Stimulated activated CD8-positive, alpha-beta memory T cell treated with anti-CD3 and anti-CD28 coated beads, Interleukin-2, amount 100 ng/mL, for 48 hours (primary cell): ENCODE data around the gene TEX14.

Experiments
- DNase-seq, 2 donors: peaks; one replicate each; pipeline ENCODE4 v3.0.0-alpha.2; 2020; ENCODE audit warnings: low read depth in 2 of 2

TEX14 gene, protein sequence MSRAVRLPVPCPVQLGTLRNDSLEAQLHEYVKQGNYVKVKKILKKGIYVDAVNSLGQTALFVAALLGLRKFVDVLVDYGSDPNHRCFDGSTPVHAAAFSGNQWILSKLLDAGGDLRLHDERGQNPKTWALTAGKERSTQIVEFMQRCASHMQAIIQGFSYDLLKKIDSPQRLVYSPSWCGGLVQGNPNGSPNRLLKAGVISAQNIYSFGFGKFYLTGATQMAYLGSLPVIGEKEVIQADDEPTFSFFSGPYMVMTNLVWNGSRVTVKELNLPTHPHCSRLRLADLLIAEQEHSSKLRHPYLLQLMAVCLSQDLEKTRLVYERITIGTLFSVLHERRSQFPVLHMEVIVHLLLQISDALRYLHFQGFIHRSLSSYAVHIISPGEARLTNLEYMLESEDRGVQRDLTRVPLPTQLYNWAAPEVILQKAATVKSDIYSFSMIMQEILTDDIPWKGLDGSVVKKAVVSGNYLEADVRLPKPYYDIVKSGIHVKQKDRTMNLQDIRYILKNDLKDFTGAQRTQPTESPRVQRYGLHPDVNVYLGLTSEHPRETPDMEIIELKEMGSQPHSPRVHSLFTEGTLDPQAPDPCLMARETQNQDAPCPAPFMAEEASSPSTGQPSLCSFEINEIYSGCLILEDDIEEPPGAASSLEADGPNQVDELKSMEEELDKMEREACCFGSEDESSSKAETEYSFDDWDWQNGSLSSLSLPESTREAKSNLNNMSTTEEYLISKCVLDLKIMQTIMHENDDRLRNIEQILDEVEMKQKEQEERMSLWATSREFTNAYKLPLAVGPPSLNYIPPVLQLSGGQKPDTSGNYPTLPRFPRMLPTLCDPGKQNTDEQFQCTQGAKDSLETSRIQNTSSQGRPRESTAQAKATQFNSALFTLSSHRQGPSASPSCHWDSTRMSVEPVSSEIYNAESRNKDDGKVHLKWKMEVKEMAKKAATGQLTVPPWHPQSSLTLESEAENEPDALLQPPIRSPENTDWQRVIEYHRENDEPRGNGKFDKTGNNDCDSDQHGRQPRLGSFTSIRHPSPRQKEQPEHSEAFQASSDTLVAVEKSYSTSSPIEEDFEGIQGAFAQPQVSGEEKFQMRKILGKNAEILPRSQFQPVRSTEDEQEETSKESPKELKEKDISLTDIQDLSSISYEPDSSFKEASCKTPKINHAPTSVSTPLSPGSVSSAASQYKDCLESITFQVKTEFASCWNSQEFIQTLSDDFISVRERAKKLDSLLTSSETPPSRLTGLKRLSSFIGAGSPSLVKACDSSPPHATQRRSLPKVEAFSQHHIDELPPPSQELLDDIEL (N-terminal part only)

GRCh38 chr17:58691701-58692238 is at the start of gene TEX14:
Gene TEX14 (minus strand): TSS chr17:58692045. CDS start chr17:58652001, 40,044 bp downstream.
- no peak for DNase-seq

GRCh38 chr17:58741121-58741625 is 49.3 kb upstream of the TEX14 start:
- DNase-seq, result no peak

DNA sequence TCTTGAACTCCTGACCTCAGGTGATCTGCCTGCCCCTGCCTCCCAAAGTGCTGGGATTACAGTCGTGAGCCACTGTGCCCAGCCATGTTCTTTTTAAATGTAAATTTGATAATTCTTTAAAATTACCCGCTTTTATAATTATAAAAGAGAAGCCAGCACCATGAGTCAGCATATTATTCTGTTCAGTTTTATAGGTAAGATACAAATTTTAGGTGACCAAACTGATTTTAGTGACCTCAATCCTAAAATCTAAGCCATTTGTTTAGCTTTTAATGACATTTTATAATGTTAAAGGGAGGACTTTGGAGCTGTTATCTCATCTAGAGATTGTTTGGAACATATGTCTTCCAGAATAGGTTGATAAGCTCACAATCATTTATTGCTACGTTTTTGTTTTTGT is 43.0 kb upstream of the TEX14 start:
- DNase-seq, result no peak

GRCh38 chr17:58734040-58734439 is 42.2 kb upstream of the TEX14 start:
- DNase-seq, result no peak

GRCh38 chr17:58730937-58731336 is 39.1 kb upstream of the TEX14 start:
- DNase-seq, result no peak

GRCh38 chr17:58728798-58729197 is 37.0 kb upstream of the TEX14 start:
- DNase-seq, result no peak

GRCh38 chr17:58722696-58723095 is 30.9 kb upstream of the TEX14 start:
- no peak for DNase-seq

- no peak for DNase-seq
Observed at GRCh38 chr17:58722274-58722673, 30.4 kb upstream of the TEX14 start.

DNA sequence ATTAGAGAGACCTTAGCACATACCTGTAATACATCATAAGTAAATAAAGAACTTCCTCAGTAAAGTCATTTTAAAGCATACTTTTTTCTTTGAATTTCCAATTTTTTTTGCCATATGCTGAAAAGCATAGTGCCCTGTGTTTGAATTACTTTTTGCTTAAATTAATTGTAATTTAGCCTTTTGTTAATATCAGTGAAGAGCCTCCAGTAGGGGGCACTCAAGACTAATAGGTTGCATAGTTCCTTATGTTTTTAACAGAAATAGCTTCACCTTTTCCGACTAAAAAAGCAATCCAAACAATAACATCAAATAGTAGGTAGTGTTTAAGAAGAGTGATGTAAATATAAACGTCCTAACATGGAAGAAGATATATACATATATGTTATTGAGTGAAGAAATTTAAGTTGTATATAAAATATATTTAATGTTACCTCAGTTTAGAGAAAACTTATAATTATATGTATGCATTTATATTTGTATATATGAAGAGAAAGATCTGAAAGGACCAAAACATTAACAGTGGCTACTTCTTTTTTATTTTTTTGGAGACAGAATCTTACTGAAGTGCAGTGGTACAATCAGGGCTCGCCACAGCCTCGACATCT is 19.2 kb upstream of the TEX14 start:
- DNase-seq, result no peak

- no peak for DNase-seq
Observed at GRCh38 chr17:58706351-58707140, 14.7 kb upstream of the TEX14 start.

- DNase-seq, result no peak
Observed at GRCh38 chr17:58703916-58704286, 12.1 kb upstream of the TEX14 start.

GRCh38 chr17:58703137-58703915 is 11.5 kb upstream of the TEX14 start:
- no peak for DNase-seq

- DNase-seq, result no peak
Observed at GRCh38 chr17:58702708-58703107, 10.9 kb upstream of the TEX14 start.

- no peak for DNase-seq
Observed at GRCh38 chr17:58702045-58702476, 10.2 kb upstream of the TEX14 start.

DNA sequence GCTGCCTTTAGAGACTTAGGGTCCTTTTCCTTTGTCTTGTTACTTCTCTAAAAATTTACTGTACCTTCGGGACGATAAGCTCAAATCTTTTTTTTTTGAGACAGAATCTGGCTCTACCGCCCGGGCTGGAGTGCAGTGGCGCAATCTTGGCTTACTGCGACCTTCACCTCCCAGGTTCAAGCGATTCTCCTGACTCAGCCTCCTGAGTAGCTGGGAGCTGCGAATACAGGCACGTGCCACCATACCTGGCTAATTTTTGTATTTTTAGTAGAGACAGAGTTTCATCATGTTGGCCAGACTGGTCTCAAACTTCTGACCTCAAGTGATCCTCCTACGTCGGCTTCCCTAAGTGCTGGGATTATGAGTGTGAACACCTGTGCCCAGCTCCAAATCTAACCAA is 7.9 kb upstream of the TEX14 start:
- DNase-seq, result no peak

DNA sequence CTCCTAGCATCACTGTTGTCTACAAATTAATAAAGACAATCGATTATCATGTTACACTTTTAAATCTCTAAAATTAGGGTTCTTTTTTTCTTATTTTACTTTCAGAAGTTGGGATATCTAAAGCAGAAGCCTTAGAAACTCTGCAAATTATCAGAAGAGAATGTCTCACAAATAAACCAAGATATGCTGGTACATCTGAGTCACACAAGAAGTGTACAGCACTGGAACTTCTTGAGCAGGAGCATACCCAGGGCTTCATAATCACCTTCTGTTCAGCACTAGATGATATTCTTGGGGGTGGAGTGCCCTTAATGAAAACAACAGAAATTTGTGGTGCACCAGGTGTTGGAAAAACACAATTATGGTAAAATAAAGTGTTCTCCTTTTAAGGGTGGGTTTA is 3.0 kb upstream of the TEX14 start:
- DNase-seq, result no peak

- no peak for DNase-seq
Observed at GRCh38 chr17:58694302-58694701, 2.5 kb upstream of the TEX14 start.

- DNase-seq, result no peak
Observed at GRCh38 chr17:58693751-58694150, 1.9 kb upstream of the TEX14 start.

- DNase-seq, result no peak
Observed at GRCh38 chr17:58693208-58693607, 1.4 kb upstream of the TEX14 start.
